ENCODE results near the gene MYO5A.

- TF ChIP-seq CTCF (IDR thresholded peaks at IDR 0.05; ENCODE audit: extremely low read depth in 1 of 2, insufficient read depth in 1 of 2, low read depth in 1 of 2, low read length in 2 of 2), result no peak
- TF ChIP-seq POLR2AphosphoS5 (IDR thresholded peaks at IDR 0.05; ENCODE audit: insufficient read depth, low read depth, low read length), result no peak
- TF ChIP-seq JUN (IDR thresholded peaks at IDR 0.05; ENCODE audit: borderline replicate concordance, insufficient read depth, insufficient read length, low read depth), result no peak
- TF ChIP-seq EZH2 (IDR thresholded peaks at IDR 0.05; ENCODE audit: borderline replicate concordance, low read depth, low read length, severe bottlenecking), result no peak
Observed at GRCh38 chr15:52511084-52511483, 17.6 kb downstream of the MYO5A start.

All from endothelial cell of umbilical vein (primary cell).